Erythroblast (primary cell): ENCODE data around the gene SPOP.

Experiments used
- GATA1 ChIP-seq: IDR thresholded peaks from 2 replicates; pipeline ENCODE4 v1.6.1; 2011; ENCODE audit warnings: low read depth, mild to moderate bottlenecking, control low read depth, low read length, moderate library complexity
- POLR2A ChIP-seq: IDR thresholded peaks from 2 replicates; pipeline ENCODE4 v1.6.1; 2011; ENCODE audit warnings: mild to moderate bottlenecking, low read length

DNA sequence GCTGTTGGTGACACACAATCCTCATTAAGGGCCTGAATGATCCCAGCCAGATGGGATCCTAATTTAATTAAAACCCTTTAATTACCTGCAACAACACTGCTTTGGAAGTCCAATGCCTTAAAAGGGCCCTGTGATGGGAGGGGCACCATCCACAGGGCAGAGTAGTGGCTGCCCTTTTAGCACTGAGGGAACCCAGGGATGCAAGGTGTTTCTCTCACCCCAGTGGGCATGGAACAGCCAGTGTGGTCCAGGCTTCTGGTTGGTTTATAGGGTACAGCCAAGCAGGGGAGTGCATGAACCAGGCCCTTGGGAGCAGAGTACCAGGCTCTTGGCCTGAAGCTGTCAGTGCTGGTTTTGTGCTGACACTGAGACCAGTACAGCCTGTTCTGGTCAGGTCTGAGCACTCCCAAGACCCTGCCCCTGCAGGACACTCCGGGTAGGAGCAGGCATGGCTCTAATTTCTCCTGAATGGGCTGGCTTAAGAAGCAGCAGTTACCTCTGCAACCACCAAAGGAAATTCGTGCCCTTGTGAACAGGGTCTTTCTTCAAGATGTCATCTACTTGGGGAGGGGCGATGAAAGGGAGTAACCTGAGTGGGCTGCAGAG lies 92.4 kb downstream of the SPOP start:
- TF ChIP-seq POLR2A (no peak), GATA1 (no peak)
